Panc1 (cell line): ENCODE measurements around the gene CREBRF. TPM values are rescaled to one million over a fixed set of nuclear protein-coding genes. Genes with fewer than 3 reads are reported as not detected.

Experiments used
- ATAC-seq: fragments of 200-7000 bp; cut with Tn5 transposase; 2 replicates; pipeline ENCODE4 v1.9.1; 2020; ENCODE audit warnings: mild to moderate bottlenecking, moderate library complexity
- BruUV-seq: library from RNA; stranded (reverse); fragments of 400-500 nt; replicated peaks from 2 replicates; lab custom pipeline; 2021; lab: Mats Ljungman, UMichigan
- CTCF ChIA-PET: fragments of 300-600 bp; sonication (Branson Sonifier 250); formaldehyde crosslinking; loops from one replicate; lab custom pipeline; 2022; ENCODE audit warnings: antibody characterized with exemption; lab: Charles Lee
- POLR2A ChIA-PET: fragments of 300-600 bp; sonication (Branson Sonifier 250); formaldehyde crosslinking; loops from one replicate; lab custom pipeline; 2022; ENCODE audit warnings: antibody characterized with exemption; lab: Charles Lee
- DNase-seq: peaks from one replicate; pipeline ENCODE4 v3.0.0-alpha.2; 2010; ENCODE audit warnings: low read depth, low spot score
- H3K27ac ChIP-seq: 2 replicates; pipeline ENCODE4 v1.5.1; 2011; ENCODE audit warnings: mild to moderate bottlenecking, low read length, inconsistent platforms
- H3K27me3 ChIP-seq: fragments of 200-500 bp; sonication (Bioruptor generic); 2 replicates; pipeline ENCODE4 v1.6.0; 2014; ENCODE audit warnings: low read length, inconsistent platforms; ENCODE audit not compliant: control insufficient read depth, insufficient read depth
- H3K36me3 ChIP-seq: fragments of 200-500 bp; sonication (Bioruptor generic); 2 replicates; pipeline ENCODE4 v1.5.1; 2014; ENCODE audit warnings: inconsistent platforms, mild to moderate bottlenecking, low read length, moderate library complexity; ENCODE audit not compliant: control insufficient read depth, insufficient read depth
- H3K4me1 ChIP-seq: 2 replicates; pipeline ENCODE4 v1.5.1; 2011; ENCODE audit warnings: inconsistent platforms, mild to moderate bottlenecking, low read length, moderate library complexity; ENCODE audit not compliant: control insufficient read depth, insufficient read depth
- H3K4me3 ChIP-seq, 2 experiments: 2 replicates each; pipeline ENCODE4 v1.5.1; 2011 to 2012; ENCODE audit warnings: low read depth in 2 of 2, low read length in 2 of 2, mild to moderate bottlenecking in 2 of 2, inconsistent platforms in 1 of 2, moderate library complexity in 1 of 2
- H3K9me3 ChIP-seq: fragments of 200-500 bp; sonication (Bioruptor generic); 2 replicates; pipeline ENCODE4 v1.5.1; 2014; ENCODE audit warnings: low read depth, mild to moderate bottlenecking, inconsistent platforms, low read length, moderate library complexity; ENCODE audit not compliant: control insufficient read depth, insufficient read depth
- POLR2AphosphoS5 ChIP-seq: IDR thresholded peaks from 2 replicates; pipeline ENCODE4 v1.6.1; 2012; ENCODE audit warnings: mild to moderate bottlenecking, low read depth, low read length, moderate library complexity
- SIN3A ChIP-seq: IDR thresholded peaks from 2 replicates; pipeline ENCODE4 v1.6.1; 2012; ENCODE audit warnings: low read depth, mild to moderate bottlenecking, low read length, moderate library complexity, borderline replicate concordance; ENCODE audit not compliant: insufficient read depth
- TCF7L2 ChIP-seq: IDR thresholded peaks from 2 replicates; pipeline ENCODE4 v1.6.1; 2011; ENCODE audit warnings: mild to moderate bottlenecking, low read depth, low read length, inconsistent platforms
- in situ Hi-C: cut with HindIII; loops from 2 replicates; pipeline ENCODE4 v1.10.0; 2016; ENCODE audit warnings: low sequenced_read_pairs, low pct_unique_long_range_greater_than_20kb
- intact Hi-C: fragments of 100-400 bp; cut with micrococcal nuclease; formaldehyde crosslinking; loops from one replicate; pipeline ENCODE4 v1.10.0; 2022; ENCODE audit not compliant: unreplicated experiment
- total RNA-seq: library from RNA; stranded (reverse); gene quantifications from one replicate; pipeline ENCODE4 v1.2.1, GENCODE V29; 2021; ENCODE audit not compliant: unreplicated experiment
- TF ChIP-seq, protein P1 (sequence below): fragments of 450-650 bp; IDR thresholded peaks from 2 replicates; pipeline ENCODE4 v1.5.1; 2017; ENCODE audit warnings: mild to moderate bottlenecking
- TF ChIP-seq, protein P2 (sequence below), 2 experiments: IDR thresholded peaks; 2 replicates each; pipeline ENCODE4 v1.6.1; 2011 to 2012; ENCODE audit warnings: low read depth in 2 of 2, control low read depth in 1 of 2, low read length in 1 of 2, mild to moderate bottlenecking in 1 of 2, moderate library complexity in 1 of 2; ENCODE audit not compliant: insufficient read depth in 1 of 2

CREBRF gene
- total RNA-seq, 1 experiment from 2014 or later, result 9.0 TPM

DNA sequence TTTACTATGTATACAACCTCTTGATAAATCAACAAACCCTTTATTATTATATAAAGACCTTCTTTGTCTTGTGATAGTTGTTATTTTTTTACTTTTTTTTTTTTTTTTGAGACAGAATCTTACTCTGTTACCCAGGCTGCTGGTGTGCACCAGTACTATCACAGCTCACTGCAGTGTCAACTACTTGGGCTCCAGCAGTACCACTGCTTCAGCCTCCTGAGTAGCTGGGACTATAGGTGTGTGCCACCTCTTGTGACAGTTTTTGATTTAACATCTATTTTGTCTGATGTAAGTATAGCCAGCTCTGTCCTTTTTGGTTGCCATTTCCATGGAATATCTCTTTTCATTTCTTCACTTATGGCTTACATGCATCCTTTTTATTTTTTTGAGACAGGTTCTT, 42.6 kb downstream of the CREBRF start:
- Histone ChIP-seq H3K4me1 (no peaks in the 10 kb centered on the region), H3K27ac (no peak overlapping the region), H3K27me3 (no peaks in the 10 kb centered on the region), H3K9me3 (no peaks in the 10 kb centered on the region), H3K4me3 (no peak overlapping the region), H3K36me3 (no peaks in the 10 kb centered on the region)
- ATAC-seq, result no peak
- ChIA-PET POLR2A (no interaction called here), CTCF (no interaction called here)
- DNase-seq, result no peak
- intact Hi-C loops, result no loop called here
- in situ Hi-C loops, result no loop called here
- no peak for TF ChIP-seq TCF7L2
- no peak for TF ChIP-seq POLR2AphosphoS5
- no TSS peak for BruUV-seq

DNA sequence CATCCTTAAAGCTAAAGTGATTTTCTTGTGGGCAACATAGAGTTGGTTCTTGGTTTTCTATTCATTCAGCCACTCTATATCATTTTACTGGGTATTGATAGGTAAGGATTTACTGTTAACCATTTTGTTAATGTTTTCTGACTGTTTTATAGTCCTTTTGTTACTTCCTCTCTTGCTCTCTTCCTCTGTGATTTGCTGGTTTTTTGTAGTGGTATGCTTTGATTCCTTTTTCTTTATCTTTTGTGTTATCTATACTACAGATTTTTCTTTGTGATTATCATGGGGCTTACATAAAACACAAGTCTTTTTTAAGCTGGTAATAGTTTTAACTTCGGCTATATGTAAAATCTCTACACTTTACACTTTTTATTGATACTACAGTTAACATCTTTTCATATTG, 43.3 kb downstream of the CREBRF start:
- ATAC-seq, result no peak
- TF ChIP-seq, protein P1, sequence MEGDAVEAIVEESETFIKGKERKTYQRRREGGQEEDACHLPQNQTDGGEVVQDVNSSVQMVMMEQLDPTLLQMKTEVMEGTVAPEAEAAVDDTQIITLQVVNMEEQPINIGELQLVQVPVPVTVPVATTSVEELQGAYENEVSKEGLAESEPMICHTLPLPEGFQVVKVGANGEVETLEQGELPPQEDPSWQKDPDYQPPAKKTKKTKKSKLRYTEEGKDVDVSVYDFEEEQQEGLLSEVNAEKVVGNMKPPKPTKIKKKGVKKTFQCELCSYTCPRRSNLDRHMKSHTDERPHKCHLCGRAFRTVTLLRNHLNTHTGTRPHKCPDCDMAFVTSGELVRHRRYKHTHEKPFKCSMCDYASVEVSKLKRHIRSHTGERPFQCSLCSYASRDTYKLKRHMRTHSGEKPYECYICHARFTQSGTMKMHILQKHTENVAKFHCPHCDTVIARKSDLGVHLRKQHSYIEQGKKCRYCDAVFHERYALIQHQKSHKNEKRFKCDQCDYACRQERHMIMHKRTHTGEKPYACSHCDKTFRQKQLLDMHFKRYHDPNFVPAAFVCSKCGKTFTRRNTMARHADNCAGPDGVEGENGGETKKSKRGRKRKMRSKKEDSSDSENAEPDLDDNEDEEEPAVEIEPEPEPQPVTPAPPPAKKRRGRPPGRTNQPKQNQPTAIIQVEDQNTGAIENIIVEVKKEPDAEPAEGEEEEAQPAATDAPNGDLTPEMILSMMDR, result no peak
- no peak for TF ChIP-seq SIN3A
- TF ChIP-seq POLR2AphosphoS5, result no peak
- TF ChIP-seq TCF7L2, result no peak
- TF ChIP-seq, protein P2, sequence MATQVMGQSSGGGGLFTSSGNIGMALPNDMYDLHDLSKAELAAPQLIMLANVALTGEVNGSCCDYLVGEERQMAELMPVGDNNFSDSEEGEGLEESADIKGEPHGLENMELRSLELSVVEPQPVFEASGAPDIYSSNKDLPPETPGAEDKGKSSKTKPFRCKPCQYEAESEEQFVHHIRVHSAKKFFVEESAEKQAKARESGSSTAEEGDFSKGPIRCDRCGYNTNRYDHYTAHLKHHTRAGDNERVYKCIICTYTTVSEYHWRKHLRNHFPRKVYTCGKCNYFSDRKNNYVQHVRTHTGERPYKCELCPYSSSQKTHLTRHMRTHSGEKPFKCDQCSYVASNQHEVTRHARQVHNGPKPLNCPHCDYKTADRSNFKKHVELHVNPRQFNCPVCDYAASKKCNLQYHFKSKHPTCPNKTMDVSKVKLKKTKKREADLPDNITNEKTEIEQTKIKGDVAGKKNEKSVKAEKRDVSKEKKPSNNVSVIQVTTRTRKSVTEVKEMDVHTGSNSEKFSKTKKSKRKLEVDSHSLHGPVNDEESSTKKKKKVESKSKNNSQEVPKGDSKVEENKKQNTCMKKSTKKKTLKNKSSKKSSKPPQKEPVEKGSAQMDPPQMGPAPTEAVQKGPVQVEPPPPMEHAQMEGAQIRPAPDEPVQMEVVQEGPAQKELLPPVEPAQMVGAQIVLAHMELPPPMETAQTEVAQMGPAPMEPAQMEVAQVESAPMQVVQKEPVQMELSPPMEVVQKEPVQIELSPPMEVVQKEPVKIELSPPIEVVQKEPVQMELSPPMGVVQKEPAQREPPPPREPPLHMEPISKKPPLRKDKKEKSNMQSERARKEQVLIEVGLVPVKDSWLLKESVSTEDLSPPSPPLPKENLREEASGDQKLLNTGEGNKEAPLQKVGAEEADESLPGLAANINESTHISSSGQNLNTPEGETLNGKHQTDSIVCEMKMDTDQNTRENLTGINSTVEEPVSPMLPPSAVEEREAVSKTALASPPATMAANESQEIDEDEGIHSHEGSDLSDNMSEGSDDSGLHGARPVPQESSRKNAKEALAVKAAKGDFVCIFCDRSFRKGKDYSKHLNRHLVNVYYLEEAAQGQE (IDR thresholded peaks at IDR 0.05; ENCODE audit: insufficient read depth in 1 of 2, low read depth in 2 of 2, low read length in 1 of 2), result no peak
- Histone ChIP-seq H3K27ac (no peak overlapping the region), H3K9me3 (no peaks in the 10 kb centered on the region), H3K4me1 (no peaks in the 10 kb centered on the region), H3K4me3 (no peak overlapping the region), H3K36me3 (no peaks in the 10 kb centered on the region), H3K27me3 (no peaks in the 10 kb centered on the region)
- BruUV-seq, result no TSS peak
- POLR2A ChIA-PET, result no interaction called here
- in situ Hi-C loops, result no loop called here
- CTCF ChIA-PET, result interaction anchor here (0.6 kb wide), 1 partner anchor 403 kb away, joined by 3 read pairs; no protein-coding TSS in a partner anchor
- intact Hi-C loops, result no loop called here
- DNase-seq, result no peak

DNA sequence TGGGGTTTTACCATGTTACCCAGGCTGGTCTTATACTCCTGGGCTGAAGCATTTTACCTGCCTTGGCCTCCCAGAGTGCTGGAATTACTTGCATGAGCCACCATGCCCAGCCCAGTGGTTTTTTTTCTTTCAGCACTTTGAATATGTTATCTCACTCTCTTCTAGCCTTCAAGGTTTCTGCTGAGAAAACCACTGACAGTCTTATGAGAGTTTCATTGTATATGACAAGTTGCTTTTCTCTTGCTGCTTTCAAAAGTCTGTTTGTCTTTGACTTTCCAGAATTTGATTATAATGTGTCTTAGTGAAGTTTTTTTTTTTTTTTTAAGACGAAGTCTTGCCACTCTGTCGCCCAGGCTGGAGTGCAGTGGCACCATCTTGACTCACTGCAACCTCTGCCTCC, 45.1 kb downstream of the CREBRF start:
- CTCF ChIA-PET, result no interaction called here
- intact Hi-C loops, result no loop called here
- POLR2A ChIA-PET, result no interaction called here
- ATAC-seq (no peak), DNase-seq (no peak)
- H3K36me3 ChIP-seq, result no peaks in the 10 kb centered on the region
- no peak overlapping the region for H3K4me3 ChIP-seq
- no peak for TF ChIP-seq SIN3A
- no peaks in the 10 kb centered on the region for H3K4me1 ChIP-seq
- BruUV-seq, result no TSS peak
- in situ Hi-C loops, result no loop called here
- H3K27me3 ChIP-seq, result no peaks in the 10 kb centered on the region
- no peaks in the 10 kb centered on the region for H3K9me3 ChIP-seq
- H3K27ac ChIP-seq, result no peak overlapping the region
